ENCODE measurements around the gene SEZ6L.

Gene SEZ6L

GRCh38 chr22:26298605-26299310 is 129.5 kb downstream of the SEZ6L start:
- DNase-seq (ENCODE audit: low read depth), result no peak

GRCh38 chr22:26302726-26303125 is 133.5 kb downstream of the SEZ6L start:
- DNase-seq (ENCODE audit: low read depth), result no peak

- no peak for DNase-seq (ENCODE audit: low read depth)
Measured at GRCh38 chr22:26303475-26303874, 134.2 kb downstream of the SEZ6L start.

- no peak for DNase-seq (ENCODE audit: low read depth)
Measured at GRCh38 chr22:26304730-26305129, 135.5 kb downstream of the SEZ6L start.

GRCh38 chr22:26308467-26308866 is 139.2 kb downstream of the SEZ6L start:
- DNase-seq (ENCODE audit: low read depth), result no peak

GRCh38 chr22:26310616-26311015 is 141.4 kb downstream of the SEZ6L start:
- no peak for DNase-seq (ENCODE audit: low read depth)

GRCh38 chr22:26313291-26313690 is 144.0 kb downstream of the SEZ6L start:
- DNase-seq (ENCODE audit: low read depth), result no peak

- no peak for DNase-seq (ENCODE audit: low read depth)
Measured at GRCh38 chr22:26314171-26314570, 144.9 kb downstream of the SEZ6L start.

GRCh38 chr22:26314656-26315055 is 145.4 kb downstream of the SEZ6L start:
- no peak for DNase-seq (ENCODE audit: low read depth)

- no peak for DNase-seq (ENCODE audit: low read depth)
Measured at GRCh38 chr22:26316732-26317285, 147.5 kb downstream of the SEZ6L start.

GRCh38 chr22:26318975-26319374 is 149.7 kb downstream of the SEZ6L start:
- DNase-seq (ENCODE audit: low read depth), result no peak

- DNase-seq (ENCODE audit: low read depth), result no peak
Measured at GRCh38 chr22:26320447-26320846, 151.2 kb downstream of the SEZ6L start.

GRCh38 chr22:26321469-26321913 is 152.2 kb downstream of the SEZ6L start:
- no peak for DNase-seq (ENCODE audit: low read depth)

- DNase-seq (ENCODE audit: low read depth), result peak; percentile 6
Measured at GRCh38 chr22:26322179-26322905, 153.1 kb downstream of the SEZ6L start.

GRCh38 chr22:26323013-26323412 is 153.8 kb downstream of the SEZ6L start:
- no peak for DNase-seq (ENCODE audit: low read depth)

GRCh38 chr22:26324150-26324549 is 154.9 kb downstream of the SEZ6L start:
- DNase-seq (ENCODE audit: low read depth), result no peak

- DNase-seq (ENCODE audit: low read depth), result no peak
Measured at GRCh38 chr22:26325641-26326040, 156.4 kb downstream of the SEZ6L start.

GRCh38 chr22:26326803-26327202 is 157.5 kb downstream of the SEZ6L start:
- DNase-seq (ENCODE audit: low read depth), result no peak

- no peak for DNase-seq (ENCODE audit: low read depth)
Measured at GRCh38 chr22:26327306-26327705, 158.0 kb downstream of the SEZ6L start.

- no peak for DNase-seq (ENCODE audit: low read depth)
Measured at GRCh38 chr22:26328221-26328620, 159.0 kb downstream of the SEZ6L start.

GRCh38 chr22:26330971-26331625 is 161.8 kb downstream of the SEZ6L start:
- DNase-seq (ENCODE audit: low read depth), result peak; percentile 24

- no peak for DNase-seq (ENCODE audit: low read depth)
Measured at GRCh38 chr22:26333088-26333800, 164.0 kb downstream of the SEZ6L start.
